GM23338 (cell line): ENCODE measurements around the gene STX7. TPM values are rescaled to one million over a fixed set of nuclear protein-coding genes. Genes with fewer than 3 reads are reported as not detected.

ENCODE experiments used
- ATAC-seq: fragments of 200-7000 bp; cut with Tn5 transposase; 3 replicates; pipeline ENCODE4 v1.9.1; 2020
- DNase-seq: peaks from one replicate; pipeline ENCODE4 v3.0.0-alpha.2; 2015; ENCODE audit warnings: low spot score
- H2AFZ ChIP-seq: fragments of 200-600 bp; sonication (generic); 2 replicates; pipeline ENCODE4 v1.8.0; 2016; ENCODE audit warnings: antibody characterized with exemption, mild to moderate bottlenecking, moderate library complexity
- H3F3A ChIP-seq: fragments of 200-600 bp; sonication (generic); replicated peaks from 2 replicates; pipeline ENCODE4 v1.8.0; 2017; ENCODE audit warnings: antibody characterized with exemption, mixed run types, low read depth
- H3K27ac ChIP-seq: fragments of 200-600 bp; sonication (generic); 2 replicates; pipeline ENCODE4 v1.6.1; 2016; ENCODE audit warnings: low read depth
- H3K27me3 ChIP-seq: fragments of 200-600 bp; sonication (generic); 2 replicates; pipeline ENCODE4 v1.8.0; 2016; ENCODE audit warnings: mild to moderate bottlenecking, mixed run types, moderate library complexity; ENCODE audit not compliant: insufficient read depth
- H3K36me3 ChIP-seq: fragments of 200-600 bp; sonication (generic); 2 replicates; pipeline ENCODE4 v1.8.0; 2016; ENCODE audit warnings: mild to moderate bottlenecking; ENCODE audit not compliant: insufficient read depth
- H3K4me1 ChIP-seq: fragments of 200-600 bp; sonication (generic); 2 replicates; pipeline ENCODE4 v1.8.0; 2016; ENCODE audit warnings: mild to moderate bottlenecking, moderate library complexity; ENCODE audit not compliant: insufficient read depth
- H3K4me2 ChIP-seq: fragments of 200-600 bp; sonication (generic); 2 replicates; pipeline ENCODE4 v1.7.1; 2017; ENCODE audit warnings: mixed run types
- H3K4me3 ChIP-seq: fragments of 200-600 bp; sonication (generic); 2 replicates; pipeline ENCODE4 v1.6.1; 2016; ENCODE audit warnings: mixed run types
- H3K79me2 ChIP-seq: fragments of 200-600 bp; sonication (generic); replicated peaks from 2 replicates; pipeline ENCODE4 v1.8.0; 2017; ENCODE audit warnings: mild to moderate bottlenecking; ENCODE audit not compliant: insufficient read depth
- H3K9me2 ChIP-seq: fragments of 200-600 bp; sonication (generic); 2 replicates; pipeline ENCODE4 v1.8.0; 2017; ENCODE audit not compliant: insufficient read depth
- H4K20me1 ChIP-seq: fragments of 200-600 bp; sonication (generic); replicated peaks from 2 replicates; pipeline ENCODE4 v1.8.0; 2017; ENCODE audit warnings: mild to moderate bottlenecking; ENCODE audit not compliant: insufficient read depth
- H3K27ac Mint-ChIP-seq: 2 replicates; pipeline ENCODE4 v1.8.0; 2020; ENCODE audit warnings: inconsistent platforms, mild to moderate bottlenecking, moderate library complexity, mixed read lengths
- H3K27me3 Mint-ChIP-seq: 3 replicates; pipeline ENCODE4 v1.8.0; 2022; ENCODE audit warnings: low read depth, mild to moderate bottlenecking, moderate library complexity, mixed read lengths, inconsistent platforms; ENCODE audit not compliant: insufficient read depth, poor library complexity
- H3K36me3 Mint-ChIP-seq: 3 replicates; pipeline ENCODE4 v1.8.0; 2021; ENCODE audit warnings: low read depth, mild to moderate bottlenecking, inconsistent platforms, moderate library complexity, mixed read lengths
- H3K4me1 Mint-ChIP-seq: 3 replicates; pipeline ENCODE4 v1.8.0; 2020; ENCODE audit warnings: mild to moderate bottlenecking, inconsistent platforms, mixed read lengths
- H3K4me3 Mint-ChIP-seq: 3 replicates; pipeline ENCODE4 v1.8.0; 2021; ENCODE audit warnings: moderate library complexity, mild to moderate bottlenecking, inconsistent platforms, mixed read lengths
- H3K9me3 Mint-ChIP-seq: 3 replicates; pipeline ENCODE4 v1.8.0; 2020; ENCODE audit warnings: moderate library complexity, mild to moderate bottlenecking, inconsistent platforms, mixed read lengths
- EZH2phosphoT487 ChIP-seq: fragments of 200-600 bp; sonication (generic); IDR thresholded peaks from one replicate; pipeline ENCODE4 v1.8.1; 2018; ENCODE audit warnings: antibody characterized with exemption; ENCODE audit not compliant: unreplicated experiment
- ZNF331 ChIP-seq: fragments of 250-450 bp; sonication (Bioruptor Pico); IDR thresholded peaks from 2 replicates; pipeline ENCODE4 v1.5.0; 2020; ENCODE audit warnings: low read depth, mild to moderate bottlenecking, moderate library complexity
- ZNF462 ChIP-seq: fragments of 250-450 bp; sonication (Bioruptor Pico); IDR thresholded peaks from 2 replicates; pipeline ENCODE4 v1.5.0; 2020; ENCODE audit warnings: mild to moderate bottlenecking, moderate library complexity
- polyA plus RNA-seq: library from polyadenylated mRNA; unstranded; fragments of >200 nt; fragmentation: Nextera tagmentation; extraction: Ambion mirVana; gene quantifications from 2 replicates; pipeline ENCODE4 v1.2.1, GENCODE V29; 2016
- total RNA-seq: library from RNA; depleted of rRNA; stranded (reverse); fragments of >200 nt; shearing (Covaris generic); gene quantifications from 2 replicates; pipeline ENCODE4 v1.2.3, GENCODE V29; 2014
- TF ChIP-seq, protein P1 (sequence below): IDR thresholded peaks from 2 replicates; pipeline ENCODE4 v1.6.1; 2016; ENCODE audit warnings: antibody characterized with exemption

STX7 gene
- total and polyA plus RNA-seq, 2 experiments from 2014 or later: 22.4 to 28.8 TPM

GRCh38 chr6:132464538-132465256 lies 48.2 kb downstream of the STX7 start:
- no peak overlapping the region for H3K27ac Mint-ChIP-seq
- Histone ChIP-seq H3F3A (no peaks in the 10 kb centered on the region), H3K4me1 (no peaks in the 10 kb centered on the region), H3K9me2 (no peaks in the 10 kb centered on the region), H3K4me2 (no peak overlapping the region), H3K4me3 (no peak overlapping the region), H3K36me3 (peaks cover 10% of the 10 kb centered on the region; the same call in 1 of the 2 replicates), H3K27me3 (no peaks in the 10 kb centered on the region), H2AFZ (no peak overlapping the region), H4K20me1 (no peaks in the 10 kb centered on the region), H3K79me2 (no peaks in the 10 kb centered on the region), H3K27ac (no peak overlapping the region)
- H3K27me3 Mint-ChIP-seq: no peaks in the 10 kb centered on the region
- TF ChIP-seq ZNF462 (CRISPR knock-in tag): no peak
- no peak for TF ChIP-seq EZH2phosphoT487
- TF ChIP-seq, protein P1, sequence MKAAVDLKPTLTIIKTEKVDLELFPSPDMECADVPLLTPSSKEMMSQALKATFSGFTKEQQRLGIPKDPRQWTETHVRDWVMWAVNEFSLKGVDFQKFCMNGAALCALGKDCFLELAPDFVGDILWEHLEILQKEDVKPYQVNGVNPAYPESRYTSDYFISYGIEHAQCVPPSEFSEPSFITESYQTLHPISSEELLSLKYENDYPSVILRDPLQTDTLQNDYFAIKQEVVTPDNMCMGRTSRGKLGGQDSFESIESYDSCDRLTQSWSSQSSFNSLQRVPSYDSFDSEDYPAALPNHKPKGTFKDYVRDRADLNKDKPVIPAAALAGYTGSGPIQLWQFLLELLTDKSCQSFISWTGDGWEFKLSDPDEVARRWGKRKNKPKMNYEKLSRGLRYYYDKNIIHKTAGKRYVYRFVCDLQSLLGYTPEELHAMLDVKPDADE: no peak
- no peak for TF ChIP-seq ZNF331 (CRISPR knock-in tag)
- no peak overlapping the region for H3K4me3 Mint-ChIP-seq
- no peaks in the 10 kb centered on the region for H3K4me1 Mint-ChIP-seq
- no peak for DNase-seq
- peaks cover 21% of the 10 kb centered on the region; the same call in 2 of the 3 replicates for H3K36me3 Mint-ChIP-seq
- ATAC-seq: no peak
- H3K9me3 Mint-ChIP-seq: no peaks in the 10 kb centered on the region
